ENCODE measurements around the gene DYNC1LI1. TPM values are rescaled to one million over a fixed set of nuclear protein-coding genes. Genes with fewer than 3 reads are reported as not detected.

Gene DYNC1LI1
- total and polyA plus RNA-seq, 2 experiments from 2014 or later, result 43.2 to 47.3 TPM

- no peak overlapping the region for H3K27ac ChIP-seq
- H3K4me3 ChIP-seq, result no peak overlapping the region
- H3K36me3 ChIP-seq, result no peaks in the 10 kb centered on the region
- H3K9me3 ChIP-seq (ENCODE audit: low read depth), result no peaks in the 10 kb centered on the region
- H3K4me1 ChIP-seq (ENCODE audit: low read depth), result peaks cover 4% of the 10 kb centered on the region
- H3K27me3 ChIP-seq, result no peaks in the 10 kb centered on the region
- no peak for DNase-seq (ENCODE audit: low read depth in 1 of 2, low spot score in 1 of 2)
- no peak for TF ChIP-seq CTCF (IDR thresholded peaks at IDR 0.05; ENCODE audit: low read depth, low read length)
Observed at GRCh38 chr3:32557640-32558352, 12.9 kb downstream of the DYNC1LI1 start.

- no peak overlapping the region for H3K27ac ChIP-seq
- DNase-seq (ENCODE audit: low read depth in 1 of 2, low spot score in 1 of 2), result no peak
- no peak for TF ChIP-seq CTCF (IDR thresholded peaks at IDR 0.05; ENCODE audit: low read depth, low read length)
Observed at GRCh38 chr3:32556332-32556731, 14.3 kb downstream of the DYNC1LI1 start.

GRCh38 chr3:32553973-32554372 lies 16.7 kb downstream of the DYNC1LI1 start:
- H3K27me3 ChIP-seq, result no peaks in the 10 kb centered on the region
- H3K9me3 ChIP-seq (ENCODE audit: low read depth), result no peaks in the 10 kb centered on the region
- peaks cover 4% of the 10 kb centered on the region for H3K4me1 ChIP-seq (ENCODE audit: low read depth)
- no peak overlapping the region for H3K27ac ChIP-seq
- no peak for TF ChIP-seq CTCF (IDR thresholded peaks at IDR 0.05; ENCODE audit: low read depth, low read length)
- DNase-seq (ENCODE audit: low read depth in 1 of 2, low spot score in 1 of 2), result no peak
- H3K4me3 ChIP-seq, result no peak overlapping the region
- H3K36me3 ChIP-seq, result no peaks in the 10 kb centered on the region

More at GRCh38 chr3:32556332-32556731, 14.3 kb downstream of the DYNC1LI1 start:
- Histone ChIP-seq H3K9me3 (ENCODE audit: low read depth) (no peaks in the 10 kb centered on the region), H3K4me1 (ENCODE audit: low read depth) (peaks cover 4% of the 10 kb centered on the region), H3K27me3 (no peaks in the 10 kb centered on the region), H3K36me3 (no peaks in the 10 kb centered on the region), H3K4me3 (no peak overlapping the region)

GRCh38 chr3:32553459-32553858 lies 17.2 kb downstream of the DYNC1LI1 start:
- H3K9me3 ChIP-seq (ENCODE audit: low read depth), result no peaks in the 10 kb centered on the region
- no peak overlapping the region for H3K27ac ChIP-seq
- H3K27me3 ChIP-seq, result no peaks in the 10 kb centered on the region
- H3K4me3 ChIP-seq, result no peak overlapping the region
- H3K4me1 ChIP-seq (ENCODE audit: low read depth), result peaks cover 4% of the 10 kb centered on the region
- no peaks in the 10 kb centered on the region for H3K36me3 ChIP-seq
- DNase-seq (ENCODE audit: low read depth in 1 of 2, low spot score in 1 of 2), result no peak
- TF ChIP-seq CTCF (IDR thresholded peaks at IDR 0.05; ENCODE audit: low read depth, low read length), result no peak

GRCh38 chr3:32552013-32552412 lies 18.6 kb downstream of the DYNC1LI1 start:
- Histone ChIP-seq H3K9me3 (ENCODE audit: low read depth) (no peaks in the 10 kb centered on the region), H3K27me3 (no peaks in the 10 kb centered on the region), H3K36me3 (no peaks in the 10 kb centered on the region), H3K4me3 (no peak overlapping the region), H3K4me1 (ENCODE audit: low read depth) (peaks cover 4% of the 10 kb centered on the region), H3K27ac (no peak overlapping the region)
- no peak for TF ChIP-seq CTCF (IDR thresholded peaks at IDR 0.05; ENCODE audit: low read depth, low read length)
- DNase-seq (ENCODE audit: low read depth in 1 of 2, low spot score in 1 of 2), result no peak

Measured in cardiac muscle cell (in vitro differentiated cells and primary cell).